PC-3 (cell line): ENCODE results near the gene ELK4.
A peak's percentile ranks its signal among the peaks of the same experiment; 100 is the strongest.

Source experiments
- EZH2phosphoT487 ChIP-seq: fragments of 300-600 bp; sonication (generic); IDR thresholded peaks from 2 replicates; pipeline ENCODE4 v1.6.1; 2018; ENCODE audit warnings: mild to moderate bottlenecking, antibody characterized with exemption, low read length, borderline replicate concordance
- TF ChIP-seq, protein P1 (sequence below): fragments of 300-600 bp; sonication (generic); conservative IDR thresholded peaks from 2 replicates; pipeline ENCODE4 v1.5.1; 2017; ENCODE audit warnings: antibody characterized with exemption, low read depth, mild to moderate bottlenecking, low read length

DNA sequence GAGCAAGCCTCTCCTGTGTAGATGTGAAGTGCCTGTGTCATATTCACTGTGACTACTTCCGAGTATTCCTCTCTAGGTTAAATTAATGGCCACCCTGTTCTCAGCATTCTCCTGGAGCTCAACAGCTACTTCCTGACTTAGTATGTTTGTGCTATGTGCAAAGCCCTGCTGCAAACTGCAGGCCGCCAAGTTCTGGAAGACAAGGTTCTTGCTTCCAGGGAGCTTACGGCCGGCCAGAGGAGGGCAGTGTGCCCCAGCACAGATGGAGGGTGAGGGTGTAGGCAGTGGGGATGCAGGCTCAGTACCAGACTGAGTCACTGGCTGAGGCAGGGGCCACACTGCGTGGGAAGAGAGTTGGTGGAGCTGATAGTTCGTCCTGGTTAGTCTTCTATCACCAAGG lies 43.2 kb downstream of the ELK4 start:
- TF ChIP-seq, protein P1, sequence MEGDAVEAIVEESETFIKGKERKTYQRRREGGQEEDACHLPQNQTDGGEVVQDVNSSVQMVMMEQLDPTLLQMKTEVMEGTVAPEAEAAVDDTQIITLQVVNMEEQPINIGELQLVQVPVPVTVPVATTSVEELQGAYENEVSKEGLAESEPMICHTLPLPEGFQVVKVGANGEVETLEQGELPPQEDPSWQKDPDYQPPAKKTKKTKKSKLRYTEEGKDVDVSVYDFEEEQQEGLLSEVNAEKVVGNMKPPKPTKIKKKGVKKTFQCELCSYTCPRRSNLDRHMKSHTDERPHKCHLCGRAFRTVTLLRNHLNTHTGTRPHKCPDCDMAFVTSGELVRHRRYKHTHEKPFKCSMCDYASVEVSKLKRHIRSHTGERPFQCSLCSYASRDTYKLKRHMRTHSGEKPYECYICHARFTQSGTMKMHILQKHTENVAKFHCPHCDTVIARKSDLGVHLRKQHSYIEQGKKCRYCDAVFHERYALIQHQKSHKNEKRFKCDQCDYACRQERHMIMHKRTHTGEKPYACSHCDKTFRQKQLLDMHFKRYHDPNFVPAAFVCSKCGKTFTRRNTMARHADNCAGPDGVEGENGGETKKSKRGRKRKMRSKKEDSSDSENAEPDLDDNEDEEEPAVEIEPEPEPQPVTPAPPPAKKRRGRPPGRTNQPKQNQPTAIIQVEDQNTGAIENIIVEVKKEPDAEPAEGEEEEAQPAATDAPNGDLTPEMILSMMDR, result peak; percentile 67
- no peak for TF ChIP-seq EZH2phosphoT487
